ENCODE results near the gene HLF.

- no peak for TF ChIP-seq CTCF (IDR thresholded peaks at IDR 0.05)
- no peak for TF ChIP-seq EZH2 (IDR thresholded peaks at IDR 0.05; ENCODE audit: borderline replicate concordance, insufficient read depth, low read depth, low read length, poor library complexity, severe bottlenecking)
Measured at GRCh38 chr17:55335625-55336024, 70.9 kb downstream of the HLF start.
